WTC11 (cell line): ENCODE measurements around the gene HNRNPH3. TPM values are rescaled to one million over a fixed set of nuclear protein-coding genes. Genes with fewer than 3 reads are reported as not detected.

ENCODE experiments used
- ATAC-seq: fragments of 200-7000 bp; cut with Tn5 transposase; 2 replicates; pipeline ENCODE4 v1.10.0; 2021; ENCODE audit warnings: mild to moderate bottlenecking, moderate library complexity
- CTCF ChIA-PET: fragments of 300-600 bp; sonication (Branson Sonifier 250); formaldehyde crosslinking; loops from one replicate; lab custom pipeline; 2021; ENCODE audit warnings: antibody characterized with exemption; lab: Charles Lee
- POLR2A ChIA-PET: fragments of 350-600 bp; sonication (Branson Sonifier 250); formaldehyde crosslinking; loops from one replicate; lab custom pipeline; 2021; ENCODE audit warnings: antibody characterized with exemption; lab: Charles Lee
- DNase-seq: peaks from one replicate; pipeline ENCODE4 v3.0.0; 2021; ENCODE audit warnings: low spot score
- H3K27ac Mint-ChIP-seq: 2 replicates; pipeline ENCODE4 v1.8.0; 2021; ENCODE audit warnings: mixed read lengths
- H3K27me3 Mint-ChIP-seq: 2 replicates; pipeline ENCODE4 v1.8.0; 2021; ENCODE audit warnings: low read depth, mild to moderate bottlenecking, moderate library complexity, mixed read lengths
- H3K36me3 Mint-ChIP-seq: 2 replicates; pipeline ENCODE4 v1.8.0; 2021; ENCODE audit warnings: mixed read lengths
- H3K4me1 Mint-ChIP-seq: 2 replicates; pipeline ENCODE4 v1.8.0; 2022; ENCODE audit warnings: mixed read lengths
- H3K4me3 Mint-ChIP-seq: 2 replicates; pipeline ENCODE4 v1.8.0; 2021; ENCODE audit warnings: mild to moderate bottlenecking, moderate library complexity, mixed read lengths
- H3K9me3 Mint-ChIP-seq: 2 replicates; pipeline ENCODE4 v1.8.0; 2021; ENCODE audit warnings: mixed read lengths
- ELF4 ChIP-seq: sonication (generic); formaldehyde crosslinking; IDR thresholded peaks from 2 replicates; pipeline ENCODE4 v1.8.1; 2022; ENCODE audit warnings: low read depth, mild to moderate bottlenecking, moderate library complexity, missing genetic modification reagents
- EMX1 ChIP-seq: fragments of 250-450 bp; sonication (Bioruptor Pico); IDR thresholded peaks from 2 replicates; pipeline ENCODE4 v1.8.0; 2021; ENCODE audit warnings: mild to moderate bottlenecking
- FOXJ3 ChIP-seq: sonication (generic); formaldehyde crosslinking; IDR thresholded peaks from 2 replicates; pipeline ENCODE4 v1.9.0; 2021; ENCODE audit warnings: missing genetic modification reagents, mild to moderate bottlenecking, borderline replicate concordance
- FOXP1 ChIP-seq: sonication (generic); formaldehyde crosslinking; IDR thresholded peaks from 2 replicates; pipeline ENCODE4 v1.8.0; 2022; ENCODE audit warnings: missing genetic modification reagents, mild to moderate bottlenecking, moderate library complexity, borderline replicate concordance
- GABPB1 ChIP-seq: sonication (generic); formaldehyde crosslinking; IDR thresholded peaks from 2 replicates; pipeline ENCODE4 v1.8.1; 2023; ENCODE audit warnings: mild to moderate bottlenecking, missing genetic modification reagents
- GTF2I ChIP-seq: fragments of 250-450 bp; sonication (Bioruptor Pico); conservative IDR thresholded peaks from 2 replicates; pipeline ENCODE4 v1.4.0; 2021; ENCODE audit warnings: mild to moderate bottlenecking
- IRF2 ChIP-seq: sonication (generic); formaldehyde crosslinking; IDR thresholded peaks from 2 replicates; pipeline ENCODE4 v1.8.0; 2022; ENCODE audit warnings: low read depth, missing genetic modification reagents, borderline replicate concordance
- JAZF1 ChIP-seq: fragments of 250-450 bp; sonication (Bioruptor Pico); IDR thresholded peaks from 2 replicates; pipeline ENCODE4 v1.9.0; 2021; ENCODE audit warnings: moderate library complexity, mild to moderate bottlenecking, inconsistent platforms
- JUN ChIP-seq: sonication (generic); formaldehyde crosslinking; IDR thresholded peaks from 2 replicates; pipeline ENCODE4 v1.8.0; 2023; ENCODE audit warnings: mild to moderate bottlenecking, missing genetic modification reagents
- total RNA-seq: library from RNA; stranded (reverse); gene quantifications from 3 replicates; pipeline ENCODE4 v1.2.3, GENCODE V29; 2021
- TF ChIP-seq, protein P1 (sequence below): sonication (generic); formaldehyde crosslinking; IDR thresholded peaks from 2 replicates; pipeline ENCODE4 v1.8.0; 2023; ENCODE audit warnings: mild to moderate bottlenecking, missing genetic modification reagents
- TF ChIP-seq, protein P2 (sequence below): fragments of 250-450 bp; sonication (Bioruptor Pico); IDR thresholded peaks from 2 replicates; pipeline ENCODE4 v1.8.0; 2021; ENCODE audit warnings: mild to moderate bottlenecking
- TF ChIP-seq, protein P3 (sequence below): sonication (generic); formaldehyde crosslinking; conservative IDR thresholded peaks from 2 replicates; pipeline ENCODE4 v1.8.1; 2022; ENCODE audit warnings: mild to moderate bottlenecking, missing genetic modification reagents
- TF ChIP-seq, protein P4 (sequence below): sonication (generic); formaldehyde crosslinking; IDR thresholded peaks from 2 replicates; pipeline ENCODE4 v1.8.1; 2023; ENCODE audit warnings: mild to moderate bottlenecking, missing genetic modification reagents

HNRNPH3 gene
- total RNA-seq, 1 experiment from 2014 or later = 223 TPM

DNA sequence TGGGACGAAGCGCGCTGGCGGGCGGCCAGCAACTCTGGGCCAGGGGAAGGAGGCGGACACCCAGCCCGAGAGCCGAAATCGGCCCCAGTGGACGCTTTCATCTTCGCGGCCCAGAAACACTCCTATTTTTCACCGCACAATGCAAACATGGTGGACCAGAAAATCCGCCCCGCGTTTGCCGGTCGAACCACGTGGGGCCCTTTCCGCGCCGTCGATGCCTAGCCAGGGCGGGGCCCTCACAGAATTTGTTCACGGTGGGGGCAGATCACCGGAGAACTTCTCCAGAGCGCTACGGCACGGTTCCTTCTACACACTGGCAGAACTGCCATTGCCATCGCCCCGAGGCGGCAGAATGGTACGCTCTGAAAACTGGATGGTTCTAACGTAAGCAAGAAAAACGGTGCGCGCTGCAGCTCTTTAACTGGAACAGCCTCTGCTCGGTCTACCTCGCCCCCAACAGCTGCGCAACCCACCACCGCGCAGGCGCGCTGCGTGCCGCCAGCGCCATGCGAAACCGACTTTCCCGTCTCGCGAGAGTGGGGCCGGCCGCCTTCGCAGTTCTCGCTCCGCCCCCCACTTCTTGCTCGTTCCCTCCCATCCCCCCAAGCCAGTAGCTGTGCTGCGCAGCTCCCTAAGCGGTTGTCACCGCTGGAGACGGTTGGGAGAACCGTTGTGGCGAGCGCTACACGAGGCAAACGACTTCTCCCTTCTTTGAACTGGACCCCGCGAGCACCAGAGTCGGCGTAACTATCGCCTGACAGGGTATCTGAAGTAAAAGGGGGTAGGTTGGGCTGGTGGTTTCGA, at the start of gene HNRNPH3 (continued):
- TF ChIP-seq, protein P1, sequence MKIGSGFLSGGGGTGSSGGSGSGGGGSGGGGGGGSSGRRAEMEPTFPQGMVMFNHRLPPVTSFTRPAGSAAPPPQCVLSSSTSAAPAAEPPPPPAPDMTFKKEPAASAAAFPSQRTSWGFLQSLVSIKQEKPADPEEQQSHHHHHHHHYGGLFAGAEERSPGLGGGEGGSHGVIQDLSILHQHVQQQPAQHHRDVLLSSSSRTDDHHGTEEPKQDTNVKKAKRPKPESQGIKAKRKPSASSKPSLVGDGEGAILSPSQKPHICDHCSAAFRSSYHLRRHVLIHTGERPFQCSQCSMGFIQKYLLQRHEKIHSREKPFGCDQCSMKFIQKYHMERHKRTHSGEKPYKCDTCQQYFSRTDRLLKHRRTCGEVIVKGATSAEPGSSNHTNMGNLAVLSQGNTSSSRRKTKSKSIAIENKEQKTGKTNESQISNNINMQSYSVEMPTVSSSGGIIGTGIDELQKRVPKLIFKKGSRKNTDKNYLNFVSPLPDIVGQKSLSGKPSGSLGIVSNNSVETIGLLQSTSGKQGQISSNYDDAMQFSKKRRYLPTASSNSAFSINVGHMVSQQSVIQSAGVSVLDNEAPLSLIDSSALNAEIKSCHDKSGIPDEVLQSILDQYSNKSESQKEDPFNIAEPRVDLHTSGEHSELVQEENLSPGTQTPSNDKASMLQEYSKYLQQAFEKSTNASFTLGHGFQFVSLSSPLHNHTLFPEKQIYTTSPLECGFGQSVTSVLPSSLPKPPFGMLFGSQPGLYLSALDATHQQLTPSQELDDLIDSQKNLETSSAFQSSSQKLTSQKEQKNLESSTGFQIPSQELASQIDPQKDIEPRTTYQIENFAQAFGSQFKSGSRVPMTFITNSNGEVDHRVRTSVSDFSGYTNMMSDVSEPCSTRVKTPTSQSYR (CRISPR knock-in tag) = peak; percentile 97
- TF ChIP-seq, protein P2, sequence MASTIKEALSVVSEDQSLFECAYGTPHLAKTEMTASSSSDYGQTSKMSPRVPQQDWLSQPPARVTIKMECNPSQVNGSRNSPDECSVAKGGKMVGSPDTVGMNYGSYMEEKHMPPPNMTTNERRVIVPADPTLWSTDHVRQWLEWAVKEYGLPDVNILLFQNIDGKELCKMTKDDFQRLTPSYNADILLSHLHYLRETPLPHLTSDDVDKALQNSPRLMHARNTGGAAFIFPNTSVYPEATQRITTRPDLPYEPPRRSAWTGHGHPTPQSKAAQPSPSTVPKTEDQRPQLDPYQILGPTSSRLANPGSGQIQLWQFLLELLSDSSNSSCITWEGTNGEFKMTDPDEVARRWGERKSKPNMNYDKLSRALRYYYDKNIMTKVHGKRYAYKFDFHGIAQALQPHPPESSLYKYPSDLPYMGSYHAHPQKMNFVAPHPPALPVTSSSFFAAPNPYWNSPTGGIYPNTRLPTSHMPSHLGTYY (CRISPR knock-in tag) = no peak
- TF ChIP-seq IRF2 (CRISPR knock-in tag) (no peak; the same call in 1 of the 2 replicates), JUN (CRISPR knock-in tag) (peak; percentile 76; the same call in 1 of the 2 replicates), GABPB1 (CRISPR knock-in tag) (peak; percentile 70; the same call in 1 of the 2 replicates)
- TF ChIP-seq, protein P3, sequence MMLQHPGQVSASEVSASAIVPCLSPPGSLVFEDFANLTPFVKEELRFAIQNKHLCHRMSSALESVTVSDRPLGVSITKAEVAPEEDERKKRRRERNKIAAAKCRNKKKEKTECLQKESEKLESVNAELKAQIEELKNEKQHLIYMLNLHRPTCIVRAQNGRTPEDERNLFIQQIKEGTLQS = no peak
- TF ChIP-seq, all 79 proteins: peak for 31

DNA sequence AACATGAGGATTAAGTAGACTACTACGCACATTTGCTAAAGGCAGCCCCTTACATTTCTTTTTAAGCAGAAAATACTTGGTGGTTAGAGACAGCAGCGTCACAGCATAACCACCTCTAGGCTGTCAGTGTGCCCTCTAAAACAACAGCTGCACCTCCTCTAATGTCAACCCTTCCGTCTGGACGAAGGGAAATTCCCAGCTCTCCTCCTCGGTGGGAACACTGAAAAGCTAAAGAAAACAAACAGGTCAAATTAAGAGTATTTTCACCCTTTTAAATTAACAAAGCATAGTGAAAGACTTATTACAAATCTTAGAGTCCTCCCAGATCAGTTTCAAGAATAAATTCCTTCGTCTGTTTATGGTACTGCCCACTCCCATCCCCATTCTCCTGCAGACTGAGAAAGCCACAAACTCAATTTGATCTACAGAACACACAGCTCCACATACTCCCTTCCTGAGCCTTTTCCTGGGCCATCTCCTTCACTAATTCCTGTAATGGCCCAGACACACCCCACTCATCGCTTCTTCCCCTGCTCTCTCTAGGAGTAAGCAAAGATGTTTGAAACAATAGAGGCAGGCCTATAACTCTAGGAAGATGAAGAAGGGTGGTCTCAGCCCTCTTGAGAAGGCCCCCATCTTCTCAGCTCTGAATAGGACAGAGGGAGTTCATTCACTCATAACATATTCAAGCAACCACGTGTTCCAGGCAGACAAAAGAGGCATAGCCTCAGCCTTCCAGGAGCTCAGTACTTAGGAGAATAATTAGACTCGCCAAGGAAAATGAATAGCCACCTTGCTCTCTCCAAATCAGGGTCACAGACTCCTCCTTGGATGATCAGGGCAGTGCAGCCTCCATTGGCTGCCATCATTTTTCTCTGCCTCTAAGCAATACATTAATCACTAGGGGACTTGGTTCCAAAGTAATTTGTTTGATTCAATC, 47.5 kb upstream of the HNRNPH3 start:
- TF ChIP-seq JAZF1 (CRISPR knock-in tag) = no peak
- no peak for TF ChIP-seq ELF4 (CRISPR knock-in tag)
- no peak for TF ChIP-seq FOXJ3 (CRISPR knock-in tag)
- no peak for TF ChIP-seq FOXP1
- ChIA-PET POLR2A (no interaction called here), CTCF (interaction anchor here (1.2 kb wide), 2 partner anchors 17 to 72 kb away, joined by 3 to 4 read pairs; no protein-coding TSS in a partner anchor)
- DNase-seq (no peak), ATAC-seq (no peak)
- Mint-ChIP-seq H3K4me1 (no peaks in the 10 kb centered on the region), H3K27me3 (no peaks in the 10 kb centered on the region; the same call in none of the 2 replicates), H3K9me3 (peaks cover 6% of the 10 kb centered on the region), H3K36me3 (peaks cover 2% of the 10 kb centered on the region; the same call in 1 of the 2 replicates), H3K4me3 (no peak overlapping the region), H3K27ac (no peak overlapping the region)

DNA sequence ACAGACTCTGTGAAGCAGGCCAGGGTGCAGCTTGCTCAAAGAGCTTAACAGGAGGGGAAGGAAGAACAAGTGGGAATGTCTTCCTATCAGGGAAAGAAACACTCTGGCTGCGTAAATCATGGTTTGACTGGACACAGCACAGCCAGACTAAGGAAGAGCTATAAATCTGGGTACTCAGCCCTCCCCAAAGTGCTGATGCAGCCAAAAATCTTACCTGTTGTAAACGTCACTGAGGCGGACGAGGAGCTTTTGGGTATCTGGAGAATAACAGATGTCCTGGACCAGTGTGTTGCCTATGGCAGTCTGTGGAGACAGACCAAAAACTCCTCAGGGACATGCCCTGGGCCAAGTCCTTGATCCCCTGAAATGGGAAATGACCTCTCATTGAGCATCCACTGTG, 43.1 kb upstream of the HNRNPH3 start:
- H3K4me3 Mint-ChIP-seq = no peak overlapping the region
- H3K36me3 Mint-ChIP-seq = no peaks in the 10 kb centered on the region
- H3K4me1 Mint-ChIP-seq = no peaks in the 10 kb centered on the region
- H3K27me3 Mint-ChIP-seq = no peaks in the 10 kb centered on the region; the same call in none of the 2 replicates
- H3K9me3 Mint-ChIP-seq = no peaks in the 10 kb centered on the region
- no peak for DNase-seq
- ATAC-seq = no peak
- TF ChIP-seq GTF2I (CRISPR knock-in tag) (no peak), EMX1 (CRISPR knock-in tag) (no peak)
- TF ChIP-seq, protein P4, sequence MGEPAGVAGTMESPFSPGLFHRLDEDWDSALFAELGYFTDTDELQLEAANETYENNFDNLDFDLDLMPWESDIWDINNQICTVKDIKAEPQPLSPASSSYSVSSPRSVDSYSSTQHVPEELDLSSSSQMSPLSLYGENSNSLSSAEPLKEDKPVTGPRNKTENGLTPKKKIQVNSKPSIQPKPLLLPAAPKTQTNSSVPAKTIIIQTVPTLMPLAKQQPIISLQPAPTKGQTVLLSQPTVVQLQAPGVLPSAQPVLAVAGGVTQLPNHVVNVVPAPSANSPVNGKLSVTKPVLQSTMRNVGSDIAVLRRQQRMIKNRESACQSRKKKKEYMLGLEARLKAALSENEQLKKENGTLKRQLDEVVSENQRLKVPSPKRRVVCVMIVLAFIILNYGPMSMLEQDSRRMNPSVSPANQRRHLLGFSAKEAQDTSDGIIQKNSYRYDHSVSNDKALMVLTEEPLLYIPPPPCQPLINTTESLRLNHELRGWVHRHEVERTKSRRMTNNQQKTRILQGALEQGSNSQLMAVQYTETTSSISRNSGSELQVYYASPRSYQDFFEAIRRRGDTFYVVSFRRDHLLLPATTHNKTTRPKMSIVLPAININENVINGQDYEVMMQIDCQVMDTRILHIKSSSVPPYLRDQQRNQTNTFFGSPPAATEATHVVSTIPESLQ = no peak
- ChIA-PET CTCF (no interaction called here), POLR2A (no interaction called here)
- no peak overlapping the region for H3K27ac Mint-ChIP-seq
